Adipocyte (in vitro differentiated cells): ENCODE results near the gene NIPSNAP2.
"Not testable (repeated sequence)": the region's sequence is repeated elsewhere in the genome, so short reads cannot be mapped to it uniquely, and the experiment has no call there.

ENCODE experiments used
- DNase-seq: peaks from one replicate; pipeline ENCODE4 v3.0.0-alpha.2; 2015; ENCODE audit warnings: low read depth
- H3K27me3 ChIP-seq: replicated peaks from 2 replicates; pipeline ENCODE4 v1.7.0; 2013; ENCODE audit warnings: mild to moderate bottlenecking, low read length, moderate library complexity; ENCODE audit not compliant: control insufficient read depth, insufficient read depth
- H3K36me3 ChIP-seq: 2 replicates; pipeline ENCODE4 v1.7.0; 2013; ENCODE audit warnings: low read length, mild to moderate bottlenecking, moderate library complexity; ENCODE audit not compliant: control insufficient read depth, insufficient read depth, severe bottlenecking
- H3K4me1 ChIP-seq: 2 replicates; pipeline ENCODE4 v1.7.0; 2013; ENCODE audit warnings: mild to moderate bottlenecking, low read length, moderate library complexity; ENCODE audit not compliant: control insufficient read depth, insufficient read depth
- H3K4me3 ChIP-seq: 2 replicates; pipeline ENCODE4 v1.7.0; 2013; ENCODE audit warnings: mild to moderate bottlenecking, low read length, moderate library complexity
- H3K9ac ChIP-seq: 2 replicates; pipeline ENCODE4 v1.7.0; 2013; ENCODE audit warnings: mild to moderate bottlenecking, low read length, moderate library complexity
- H3K9me3 ChIP-seq: 2 replicates; pipeline ENCODE4 v1.7.0; 2013; ENCODE audit warnings: mild to moderate bottlenecking, low read length, moderate library complexity; ENCODE audit not compliant: control insufficient read depth

NIPSNAP2 gene

DNA sequence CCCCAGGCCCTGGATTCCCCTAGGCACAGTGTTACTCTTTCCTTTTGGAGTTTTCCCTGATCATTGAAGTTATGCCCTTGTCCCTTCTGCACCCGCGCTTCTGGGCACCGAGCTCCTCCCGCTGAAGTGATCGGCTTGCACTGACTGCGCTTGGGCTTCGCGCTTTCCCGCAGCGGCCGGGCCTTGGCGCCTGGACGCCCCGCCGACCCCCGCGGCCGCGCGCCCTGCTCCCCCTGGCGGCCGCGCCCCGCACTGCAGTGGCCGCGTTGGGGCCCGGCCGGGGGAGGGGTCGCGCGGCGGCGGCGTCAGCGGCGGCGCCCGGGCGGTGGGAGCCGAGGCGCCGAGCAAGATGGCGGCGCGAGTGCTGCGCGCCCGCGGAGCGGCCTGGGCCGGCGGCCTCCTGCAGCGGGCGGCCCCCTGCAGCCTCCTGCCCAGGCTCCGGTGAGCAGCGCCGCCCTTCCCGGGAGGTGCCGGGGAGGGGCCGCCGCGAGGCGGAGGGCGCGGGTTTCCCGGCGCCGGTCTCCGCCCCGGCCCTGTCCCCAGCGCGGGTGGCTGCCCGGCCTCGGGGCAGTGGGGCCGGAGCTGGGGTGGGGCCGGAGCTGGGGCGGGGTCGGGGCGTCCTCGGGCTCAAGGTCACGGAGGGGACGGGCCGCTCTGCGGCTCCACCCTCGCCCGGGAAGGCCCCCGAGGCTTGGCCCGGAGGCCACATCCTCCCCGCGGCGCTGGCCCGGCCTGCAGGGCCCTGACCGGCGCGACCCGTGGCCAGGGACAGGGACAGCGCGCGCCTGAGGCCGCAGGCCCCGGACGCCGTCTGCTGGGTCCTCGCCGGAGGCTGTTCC, at the start of gene NIPSNAP2:
Gene NIPSNAP2 (plus strand): TSS at position 325 of the 839 bp plus-strand sequence. CDS start 25 bp downstream, at position 350.
- Histone ChIP-seq H3K36me3 (peaks cover 5% of the 10 kb centered on the region), H3K9me3 (no peaks in the 10 kb centered on the region), H3K9ac (peak within 1 kb of the TSS; percentile 98), H3K27me3 (no peaks in the 10 kb centered on the region), H3K4me3 (peak within 1 kb of the TSS; percentile 93), H3K4me1 (peaks cover 9% of the 10 kb centered on the region)
- DNase-seq, result peak; percentile 82

- DNase-seq, result no peak
- no peaks in the 10 kb centered on the region for H3K9me3 ChIP-seq
- no peaks in the 10 kb centered on the region for H3K4me1 ChIP-seq
- H3K27me3 ChIP-seq, result no peaks in the 10 kb centered on the region
- H3K36me3 ChIP-seq, result no peaks in the 10 kb centered on the region
- no peak overlapping the region for H3K4me3 ChIP-seq
- no peak overlapping the region for H3K9ac ChIP-seq
These were observed 46.6 kb upstream of the NIPSNAP2 start for GRCh38 chr7:55917771-55918170.

DNA sequence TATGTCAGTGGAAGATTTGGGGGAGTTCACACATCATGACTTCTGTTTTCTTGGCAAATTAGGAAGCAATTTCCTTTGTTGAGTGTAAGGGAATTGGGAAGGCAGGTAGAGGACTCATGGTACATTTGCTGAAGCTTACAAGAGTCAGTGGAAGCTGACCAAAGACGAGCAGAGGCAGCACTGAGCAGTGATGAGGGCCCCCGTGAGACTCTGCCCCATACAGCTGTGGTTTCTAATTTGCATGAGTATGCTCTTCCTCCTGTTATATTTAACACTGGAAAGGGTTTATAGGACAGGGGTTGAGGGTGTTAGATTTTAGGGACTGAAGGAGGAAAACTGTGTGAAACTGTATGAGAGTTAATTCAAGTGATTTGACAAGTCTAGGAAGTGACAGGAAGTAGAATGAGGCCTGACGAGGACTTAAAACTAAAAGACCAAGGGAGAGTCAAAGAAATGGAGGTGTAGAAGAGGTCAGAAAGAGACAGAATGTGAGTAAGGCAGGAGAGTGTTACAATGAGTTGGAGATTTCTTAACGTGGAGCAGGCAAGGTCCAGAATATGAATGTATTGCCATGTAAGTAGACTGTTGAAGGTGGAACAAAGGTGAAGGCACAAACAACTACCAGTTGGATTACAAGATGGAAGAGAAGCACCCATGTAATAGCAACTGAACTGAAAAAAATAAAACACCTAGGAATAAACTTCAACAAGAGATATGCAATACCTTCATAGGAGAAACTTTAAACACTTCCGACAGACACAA, 36.2 kb upstream of the NIPSNAP2 start:
- no peaks in the 10 kb centered on the region for H3K27me3 ChIP-seq

GRCh38 chr7:55931421-55932151, 32.8 kb upstream of the NIPSNAP2 start:
- H3K36me3 ChIP-seq, result no peaks in the 10 kb centered on the region
- H3K27me3 ChIP-seq, result no peaks in the 10 kb centered on the region
- H3K4me1 ChIP-seq, result no peaks in the 10 kb centered on the region
- peaks cover 11% of the 10 kb centered on the region for H3K9me3 ChIP-seq
- no peak for DNase-seq
- no peak overlapping the region for H3K9ac ChIP-seq
- no peak overlapping the region for H3K4me3 ChIP-seq

More for the DNA sequence above, 36.2 kb upstream of the NIPSNAP2 start:
- no peak for DNase-seq
- no peaks in the 10 kb centered on the region for H3K4me1 ChIP-seq
- no peaks in the 10 kb centered on the region for H3K36me3 ChIP-seq
- H3K9me3 ChIP-seq, result no peaks in the 10 kb centered on the region
- H3K9ac ChIP-seq, result no peak overlapping the region
- H3K4me3 ChIP-seq, result no peak overlapping the region

GRCh38 chr7:55939514-55940123, 24.8 kb upstream of the NIPSNAP2 start:
- H3K36me3 ChIP-seq, result no peaks in the 10 kb centered on the region
- H3K9me3 ChIP-seq, result peaks cover 59% of the 10 kb centered on the region
- H3K4me3 ChIP-seq, result peak overlapping the region; percentile 1
- H3K4me1 ChIP-seq, result no peaks in the 10 kb centered on the region
- no peak for DNase-seq
- H3K9ac ChIP-seq, result no peak overlapping the region
- no peaks in the 10 kb centered on the region for H3K27me3 ChIP-seq

DNA sequence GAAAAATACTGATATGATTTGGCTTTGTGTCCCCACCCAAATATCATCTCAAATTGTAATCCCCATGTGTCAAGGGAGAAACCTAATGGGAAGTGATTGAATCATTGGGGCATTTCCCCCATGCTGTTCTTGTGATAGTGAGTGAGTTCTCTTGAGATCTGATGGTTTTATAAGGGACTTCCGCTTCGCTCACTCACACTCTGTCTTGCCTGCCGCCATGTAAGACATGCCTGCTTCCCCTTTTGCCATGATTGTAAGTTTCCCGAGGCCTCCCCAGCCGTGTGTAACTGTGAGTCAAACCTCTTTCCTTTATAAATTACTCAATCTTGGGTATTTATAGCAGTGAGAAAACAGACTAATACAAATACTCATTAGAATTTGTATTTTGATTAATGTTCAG, 17.8 kb upstream of the NIPSNAP2 start:
- no peak for DNase-seq
- no peak overlapping the region for H3K4me3 ChIP-seq
- H3K4me1 ChIP-seq, result no peaks in the 10 kb centered on the region
- no peaks in the 10 kb centered on the region for H3K36me3 ChIP-seq
- no peak overlapping the region for H3K9ac ChIP-seq
- no peaks in the 10 kb centered on the region for H3K27me3 ChIP-seq
- H3K9me3 ChIP-seq, result peaks cover 12% of the 10 kb centered on the region

DNA sequence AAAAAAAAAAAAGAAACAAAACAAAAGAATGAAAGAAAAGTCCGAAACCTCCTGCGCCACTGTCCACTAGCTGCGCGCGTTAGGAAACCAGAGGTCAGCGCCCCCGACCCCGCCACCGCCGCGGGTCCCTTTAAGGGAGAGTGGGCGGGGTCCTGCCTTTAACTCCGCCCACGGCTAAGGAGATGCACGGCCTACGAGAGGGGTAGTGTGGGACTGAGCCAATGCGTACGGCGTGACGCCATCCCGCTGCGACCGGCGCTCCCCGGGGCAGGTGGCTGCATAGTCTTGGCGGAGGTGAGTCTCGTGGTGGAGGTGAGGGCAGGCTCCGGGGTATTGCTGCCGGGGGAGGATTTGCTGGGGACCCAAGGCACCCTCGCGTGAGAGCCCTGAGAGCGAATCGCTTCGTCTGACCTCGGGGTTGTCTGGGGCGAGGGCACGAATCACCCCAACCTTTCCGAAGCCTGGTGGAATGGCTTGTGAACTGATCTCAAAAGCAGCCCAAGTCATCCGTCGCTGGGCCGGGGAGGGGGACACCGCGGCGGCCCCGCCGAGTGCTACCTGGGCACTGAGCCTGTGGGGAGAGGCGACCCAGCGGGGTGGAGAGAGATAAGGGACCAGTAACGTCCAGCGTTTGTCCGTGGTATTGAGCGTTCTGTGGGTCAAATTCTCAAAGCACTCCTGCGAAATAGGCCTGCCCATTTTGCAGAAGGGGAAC, 12.6 kb upstream of the NIPSNAP2 start, which contains the start of gene MRPS17:
Gene MRPS17 (plus strand): TSS at position 241 of the 715 bp plus-strand sequence. CDS start 1,319 bp downstream, outside the sequence.
- Histone ChIP-seq H3K9me3 (no peaks in the 10 kb centered on the region), H3K36me3 (peaks cover 6% of the 10 kb centered on the region), H3K9ac (peak within 1 kb of the TSS; percentile 93), H3K4me1 (no peaks in the 10 kb centered on the region), H3K27me3 (no peaks in the 10 kb centered on the region), H3K4me3 (peak within 1 kb of the TSS; percentile 97)
- peak; percentile 94 for DNase-seq

GRCh38 chr7:55952352-55952671, 12.1 kb upstream of the NIPSNAP2 start:
- H3K9me3 ChIP-seq, H3K36me3 ChIP-seq, DNase-seq, H3K27me3 ChIP-seq, H3K4me1 ChIP-seq: not testable (repeated sequence)
- Histone ChIP-seq H3K9ac (peak overlapping the region; percentile 93), H3K4me3 (peak overlapping the region; percentile 97)

- H3K27me3 ChIP-seq, result no peaks in the 10 kb centered on the region
- no peak for DNase-seq
- peaks cover 6% of the 10 kb centered on the region for H3K36me3 ChIP-seq
- H3K4me3 ChIP-seq, result no peak overlapping the region
- H3K9me3 ChIP-seq, result no peaks in the 10 kb centered on the region
- no peak overlapping the region for H3K9ac ChIP-seq
- no peaks in the 10 kb centered on the region for H3K4me1 ChIP-seq
These were observed 10.5 kb upstream of the NIPSNAP2 start for GRCh38 chr7:55953707-55954475.

DNA sequence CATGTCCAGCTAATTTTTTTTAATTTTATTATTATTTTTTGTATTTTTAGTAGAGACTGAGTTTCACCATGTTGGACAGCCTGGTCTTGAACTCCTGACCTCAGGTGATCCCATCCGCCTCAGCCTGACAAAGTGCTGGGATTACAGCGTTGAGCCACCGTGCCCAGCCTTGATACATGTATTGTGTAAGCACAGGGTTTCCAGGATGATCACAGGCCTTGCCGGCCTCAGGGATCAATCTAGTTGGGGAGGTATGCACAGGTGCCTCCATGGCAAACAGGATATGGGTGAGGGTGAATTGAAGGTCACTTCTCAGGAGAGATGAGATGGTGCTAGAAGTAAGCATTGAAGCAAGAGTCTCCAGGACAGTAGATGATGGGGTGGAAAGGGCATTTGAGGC, 7.2 kb upstream of the NIPSNAP2 start:
- DNase-seq, result no peak
- Histone ChIP-seq H3K36me3 (peaks cover 6% of the 10 kb centered on the region), H3K27me3 (no peaks in the 10 kb centered on the region), H3K9me3 (no peaks in the 10 kb centered on the region), H3K4me1 (no peaks in the 10 kb centered on the region), H3K4me3 (no peak overlapping the region), H3K9ac (no peak overlapping the region)
